ENCODE results near the gene ACP2.

ACP2 gene

GRCh38 chr11:47247502-47247901, 1.1 kb downstream of the ACP2 start:
- no peak for DNase-seq (ENCODE audit: extremely low spot score)
- CTCF ChIA-PET = interaction anchor here (1.4 kb wide), 1 partner anchor 11 kb away, joined by 3 read pairs; no protein-coding TSS in a partner anchor
- TF ChIP-seq SUZ12 (IDR thresholded peaks at IDR 0.05) = no peak
- TF ChIP-seq FOXA1 (IDR thresholded peaks at IDR 0.05) = no peak
- TF ChIP-seq CTBP1 (IDR thresholded peaks at IDR 0.05; ENCODE audit: borderline replicate concordance) = no peak
- no peak for TF ChIP-seq NFRKB (IDR thresholded peaks at IDR 0.05)
- no peak for TF ChIP-seq ELF4 (IDR thresholded peaks at IDR 0.05)
- no peak for TF ChIP-seq LEF1 (IDR thresholded peaks at IDR 0.05; ENCODE audit: borderline replicate concordance)
- POLR2A ChIA-PET = interaction anchor here (1.7 to 4.4 kb wide), 7 partner anchors 11 to 70 kb away, joined by 5 to 43 read pairs (median 18); partner anchors contain the start of genes ARFGAP2 and DDB2

DNA sequence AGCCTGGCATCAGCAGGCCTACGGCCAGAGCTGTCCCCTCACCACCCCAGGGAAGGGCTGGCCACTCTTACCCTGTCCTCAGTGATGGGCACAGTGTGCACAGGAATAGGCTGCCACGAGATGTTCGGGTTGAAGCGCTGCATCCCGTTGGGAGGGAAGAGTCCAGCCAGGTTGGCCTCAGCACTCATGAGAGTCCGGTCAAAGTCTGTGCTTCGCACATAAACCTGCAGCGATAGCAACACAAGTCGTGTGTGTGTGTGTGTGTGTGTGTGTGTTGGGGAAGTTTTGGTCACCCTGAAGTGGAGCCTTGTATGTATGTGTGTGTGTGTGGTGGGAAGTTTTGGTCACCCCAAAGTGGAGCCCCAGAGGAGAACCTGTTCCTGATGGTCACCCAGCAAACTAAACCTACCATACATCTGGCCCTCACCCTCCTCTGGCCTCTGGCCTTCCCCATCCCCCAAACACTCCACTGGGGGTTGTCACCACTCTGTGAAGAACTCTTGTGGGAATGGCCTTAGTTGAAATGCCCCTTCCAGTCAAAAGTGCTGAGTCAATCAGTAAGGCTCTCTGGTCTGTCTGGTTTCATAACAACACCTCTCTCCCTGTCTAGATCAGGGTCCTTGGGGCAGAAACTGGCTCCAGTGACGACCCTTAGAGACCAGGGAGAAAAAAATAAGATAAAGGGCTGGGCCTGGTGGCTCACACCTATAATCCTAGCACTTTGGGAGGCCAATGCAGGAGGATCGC, 2.8 kb downstream of the ACP2 start:
- ChIA-PET POLR2A (interaction anchor here (1.4 to 4.4 kb wide), 2 partner anchors 31 to 68 kb away, joined by 4 to 43 read pairs; partner anchors contain the start of gene DDB2), CTCF (no interaction called here)
- DNase-seq (ENCODE audit: extremely low spot score) = no peak
- no peak for TF ChIP-seq ZNF384 (IDR thresholded peaks at IDR 0.05)
- TF ChIP-seq NFRKB (IDR thresholded peaks at IDR 0.05) = no peak
- no peak for TF ChIP-seq ELF4 (IDR thresholded peaks at IDR 0.05)
- TF ChIP-seq LEF1 (IDR thresholded peaks at IDR 0.05; ENCODE audit: borderline replicate concordance) = no peak
- TF ChIP-seq TARDBP (IDR thresholded peaks at IDR 0.05) = no peak
- TF ChIP-seq ARNT (IDR thresholded peaks at IDR 0.05) = no peak
- TF ChIP-seq HDGF (IDR thresholded peaks at IDR 0.05; ENCODE audit: borderline replicate concordance) = no peak
- TF ChIP-seq FOXK2 (IDR thresholded peaks at IDR 0.05) = no peak
- no peak for TF ChIP-seq FOXM1 (IDR thresholded peaks at IDR 0.05; ENCODE audit: borderline replicate concordance)
- TF ChIP-seq FOXA1 (IDR thresholded peaks at IDR 0.05) = no peak
- no peak for TF ChIP-seq SUZ12 (IDR thresholded peaks at IDR 0.05)
- no peak for TF ChIP-seq SP1 (IDR thresholded peaks at IDR 0.05)
- no peak for TF ChIP-seq BHLHE40 (IDR thresholded peaks at IDR 0.05; ENCODE audit: borderline replicate concordance)
- no peak for TF ChIP-seq PKNOX1 (IDR thresholded peaks at IDR 0.05)
- no peak for TF ChIP-seq CTBP1 (IDR thresholded peaks at IDR 0.05; ENCODE audit: borderline replicate concordance)
- no peak for TF ChIP-seq L3MBTL2 (conservative IDR thresholded peaks at IDR 0.05)

- no peak for DNase-seq (ENCODE audit: extremely low spot score)
- POLR2A ChIA-PET = no interaction called here
- CTCF ChIA-PET = interaction anchor here (0.7 kb wide), 1 partner anchor 11 kb away, joined by 3 read pairs; no protein-coding TSS in a partner anchor
- no peak for TF ChIP-seq L3MBTL2 (conservative IDR thresholded peaks at IDR 0.05)
- no peak for TF ChIP-seq FOXM1 (IDR thresholded peaks at IDR 0.05; ENCODE audit: borderline replicate concordance)
- TF ChIP-seq ELF4 (IDR thresholded peaks at IDR 0.05) = no peak
Observed at GRCh38 chr11:47244448-47245350, 3.9 kb downstream of the ACP2 start.

DNA sequence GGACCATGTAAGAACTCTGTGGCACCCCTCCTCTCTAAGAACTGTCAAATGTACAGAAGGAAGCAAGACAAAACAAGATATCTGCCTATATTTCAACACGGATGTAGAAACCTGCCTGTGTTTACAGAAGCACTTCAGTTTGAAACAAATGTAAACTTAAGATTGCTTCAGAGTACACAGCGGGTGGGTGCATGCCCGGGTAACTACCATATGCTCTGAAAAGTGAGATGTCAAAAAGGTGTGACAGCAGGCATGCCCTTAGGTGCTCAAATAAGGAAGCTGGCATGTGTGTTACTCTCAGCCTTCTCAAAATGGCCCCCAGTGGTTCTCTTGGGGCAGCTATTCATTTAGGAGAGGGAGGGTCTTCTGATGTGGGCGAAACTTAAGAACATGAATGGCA, 5.2 kb downstream of the ACP2 start:
- CTCF ChIA-PET = no interaction called here
- TF ChIP-seq ELF4 (IDR thresholded peaks at IDR 0.05) = no peak
- no peak for TF ChIP-seq L3MBTL2 (conservative IDR thresholded peaks at IDR 0.05)
- no peak for TF ChIP-seq TARDBP (IDR thresholded peaks at IDR 0.05)
- no peak for TF ChIP-seq SP1 (IDR thresholded peaks at IDR 0.05)
- no peak for TF ChIP-seq FOXK2 (IDR thresholded peaks at IDR 0.05)
- TF ChIP-seq SUZ12 (IDR thresholded peaks at IDR 0.05) = no peak
- no peak for TF ChIP-seq HDGF (IDR thresholded peaks at IDR 0.05; ENCODE audit: borderline replicate concordance)
- no peak for TF ChIP-seq PKNOX1 (IDR thresholded peaks at IDR 0.05)
- no peak for TF ChIP-seq ZNF384 (IDR thresholded peaks at IDR 0.05)
- no peak for TF ChIP-seq FOXA1 (IDR thresholded peaks at IDR 0.05)
- no peak for TF ChIP-seq BHLHE40 (IDR thresholded peaks at IDR 0.05; ENCODE audit: borderline replicate concordance)
- DNase-seq (ENCODE audit: extremely low spot score) = no peak
- POLR2A ChIA-PET = interaction anchor here (1.1 kb wide), 1 partner anchor 9 kb away, joined by 3 read pairs; no protein-coding TSS in a partner anchor

DNA sequence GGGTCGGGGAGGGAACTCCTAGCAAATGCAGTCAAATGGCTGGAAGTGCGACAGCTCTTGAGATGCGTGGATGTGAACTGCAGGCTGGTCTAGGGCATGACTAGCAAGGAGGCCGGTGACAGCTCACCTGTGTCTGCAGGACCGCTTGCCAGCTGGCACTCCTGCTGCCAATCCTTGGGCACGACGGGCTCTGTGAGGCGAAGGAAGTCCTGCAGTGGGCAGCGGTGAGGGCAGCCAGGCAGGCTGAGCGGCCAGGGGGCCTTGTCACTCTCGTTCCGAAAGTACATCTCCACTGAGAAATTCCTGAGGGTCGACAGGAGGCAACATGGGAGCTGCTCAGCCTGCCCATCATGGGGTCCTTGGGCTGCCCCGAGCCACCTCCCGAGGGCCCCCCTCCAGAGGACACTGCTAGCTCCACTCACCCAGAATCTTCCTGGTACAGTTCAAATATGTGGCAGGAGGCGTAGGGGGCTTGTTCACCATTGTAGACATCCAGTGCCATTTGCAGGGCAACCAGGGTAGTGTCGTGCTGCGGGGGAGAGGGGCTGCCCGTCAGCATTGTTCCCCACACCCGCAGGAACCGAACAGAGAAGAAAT, 5.9 kb downstream of the ACP2 start:
- CTCF ChIA-PET = interaction anchor here (0.6 kb wide), 1 partner anchor 886 kb away, joined by 3 read pairs; no protein-coding TSS in a partner anchor

DNA sequence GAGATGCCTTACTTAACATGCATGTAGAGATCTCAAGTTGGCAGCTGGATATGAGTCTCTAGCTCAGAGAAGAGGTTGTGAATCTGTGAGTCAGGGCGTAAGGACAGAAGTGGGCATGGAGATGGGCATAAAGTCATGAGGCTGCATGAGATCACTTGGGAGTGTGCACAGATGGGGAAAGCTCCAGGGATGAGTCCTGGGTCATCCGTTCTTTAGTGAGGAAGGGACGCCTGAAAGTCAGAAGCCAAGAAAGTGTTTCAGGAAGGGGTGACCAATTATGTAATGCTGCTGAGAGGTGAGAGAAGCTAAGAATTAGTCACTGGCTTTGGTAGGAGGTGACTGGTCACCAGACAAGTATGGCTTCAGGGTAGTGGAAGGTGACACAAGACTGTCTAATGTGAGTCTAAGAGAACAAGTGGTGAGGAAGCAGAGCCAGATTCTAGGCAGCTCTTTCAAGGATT, 6.7 kb downstream of the ACP2 start:
- POLR2A ChIA-PET = interaction anchor here (0.9 to 1.8 kb wide), 2 partner anchors 27 to 28 kb away, joined by 3 to 7 read pairs; partner anchors contain the start of gene DDB2

More for the DNA sequence above, 5.9 kb downstream of the ACP2 start:
- TF ChIP-seq HDGF (IDR thresholded peaks at IDR 0.05; ENCODE audit: borderline replicate concordance) (no peak), FOXM1 (IDR thresholded peaks at IDR 0.05; ENCODE audit: borderline replicate concordance) (no peak), SUZ12 (IDR thresholded peaks at IDR 0.05) (no peak)
- DNase-seq (ENCODE audit: extremely low spot score) = no peak
- POLR2A ChIA-PET = interaction anchor here (1.1 to 1.8 kb wide), 2 partner anchors 8 to 27 kb away, joined by 3 to 7 read pairs; partner anchors contain the start of gene DDB2

More for the DNA sequence above, 6.7 kb downstream of the ACP2 start:
- no peak for DNase-seq (ENCODE audit: extremely low spot score)
- no peak for TF ChIP-seq FOXM1 (IDR thresholded peaks at IDR 0.05; ENCODE audit: borderline replicate concordance)
- TF ChIP-seq LEF1 (IDR thresholded peaks at IDR 0.05; ENCODE audit: borderline replicate concordance) = no peak
- TF ChIP-seq HDGF (IDR thresholded peaks at IDR 0.05; ENCODE audit: borderline replicate concordance) = no peak
- TF ChIP-seq ARNT (IDR thresholded peaks at IDR 0.05) = no peak
- no peak for TF ChIP-seq SUZ12 (IDR thresholded peaks at IDR 0.05)
- TF ChIP-seq ZNF384 (IDR thresholded peaks at IDR 0.05) = no peak
- no peak for TF ChIP-seq ELF4 (IDR thresholded peaks at IDR 0.05)
- no peak for TF ChIP-seq FOXA1 (IDR thresholded peaks at IDR 0.05)
- TF ChIP-seq PKNOX1 (IDR thresholded peaks at IDR 0.05) = no peak
- TF ChIP-seq L3MBTL2 (conservative IDR thresholded peaks at IDR 0.05) = no peak
- TF ChIP-seq FOXK2 (IDR thresholded peaks at IDR 0.05) = no peak
- TF ChIP-seq TARDBP (IDR thresholded peaks at IDR 0.05) = no peak
- TF ChIP-seq SP1 (IDR thresholded peaks at IDR 0.05) = no peak
- no peak for TF ChIP-seq NFRKB (IDR thresholded peaks at IDR 0.05)
- TF ChIP-seq BHLHE40 (IDR thresholded peaks at IDR 0.05; ENCODE audit: borderline replicate concordance) = no peak
- no peak for TF ChIP-seq CTBP1 (IDR thresholded peaks at IDR 0.05; ENCODE audit: borderline replicate concordance)
- CTCF ChIA-PET = no interaction called here
